Activated T-cell treated with anti-CD3 and anti-CD28 coated beads, Interleukin-2, amount 50 U/mL, for 72 hours (primary cell): ENCODE data around the gene SUPT4H1. TPM values are rescaled to one million over a fixed set of nuclear protein-coding genes. Genes with fewer than 3 reads are reported as not detected.

Experiments used
- total RNA-seq, 2 donors: library from RNA; stranded (reverse); gene quantifications; one replicate each; pipeline ENCODE4 v1.2.3, GENCODE V29; 2022

Gene SUPT4H1
- total RNA-seq, 2 donors from 2014 or later: 101 to 110 TPM

Other genes starting within 250 kb of the SUPT4H1 start
- under 1 TPM; 0.34 to 0.35 TPM for gene OR4D1, start 203.8 kb downstream of the SUPT4H1 start, total RNA-seq
- gene OR4D2, start 185.2 kb downstream of the SUPT4H1 start, total RNA-seq: not detected
- not detected for gene EPX, start 159.5 kb downstream of the SUPT4H1 start, total RNA-seq
- gene MKS1, start 132.9 kb downstream of the SUPT4H1 start, total RNA-seq: 10 to 100 TPM; 25.7 to 35.2 TPM
- gene LPO, start 113.6 kb downstream of the SUPT4H1 start, total RNA-seq: under 1 TPM; 0.12 to 0.31 TPM
- gene MPO, start 71.3 kb downstream of the SUPT4H1 start, total RNA-seq: under 1 TPM in 1 of 2 donors, not detected in 1; 0.09 TPM
- gene TSPOAP1, start 23.4 kb downstream of the SUPT4H1 start, total RNA-seq: 10 to 100 TPM; 42.3 to 55.3 TPM
- 1 to 10 TPM; 2.6 to 3.4 TPM for gene RNF43, start 65.3 kb upstream of the SUPT4H1 start, total RNA-seq
- 1 to 10 TPM; 2.9 to 3.3 TPM for gene HSF5, start 136.2 kb upstream of the SUPT4H1 start, total RNA-seq
- gene MTMR4, start 162.4 kb upstream of the SUPT4H1 start, total RNA-seq: 10 to 100 TPM; 75.5 to 88.4 TPM